ENCODE measurements around the gene ZNF287. TPM values are rescaled to one million over a fixed set of nuclear protein-coding genes. Genes with fewer than 3 reads are reported as not detected.

Gene ZNF287
- 10 to 100 TPM in 1 of 2 donors, 1 to 10 TPM in 1; 8.5 to 12.1 TPM for total RNA-seq
- 3.7 TPM for polyA plus RNA-seq (ENCODE audit: insufficient read depth, low read depth, low replicate concordance)
- long read RNA-seq, donor 1, partial matches to known transcripts = 5 of 8 reads
- long read RNA-seq, donor 1, other reads (novel, unspliced or antisense) = 0 of 8 reads
- long read RNA-seq, donor 2, partial matches to known transcripts = 0 of 4 reads
- long read RNA-seq, donor 2, other reads (novel, unspliced or antisense) = 0 of 4 reads

- H3K27me3 ChIP-seq = no peaks in the 10 kb centered on the region
- DNase-seq = peak; percentile 98
- H3K4me3 ChIP-seq = peak within 1 kb of the TSS; percentile 71 to 85
- no peak for TF ChIP-seq CTCF (IDR thresholded peaks at IDR 0.05)
- no peak for TF ChIP-seq POLR2A (IDR thresholded peaks at IDR 0.05)
- WGBS, 2 donors = 2 to 4% methylated on average over 46 to 50 of the region's 77 CpGs
- intact Hi-C loops (cut with DNase I; ENCODE audit: low total_unique reads) = no loop called here
- H3K36me3 ChIP-seq (ENCODE audit: low read depth, missing control alignments) = no peaks in the 10 kb centered on the region
- H3K9me3 ChIP-seq = no peaks in the 10 kb centered on the region
- H3K27ac ChIP-seq = peak within 1 kb of the TSS in 1 of 2 donors; percentile 54
- no peaks in the 10 kb centered on the region for H3K4me1 ChIP-seq
Measured at GRCh38 chr17:16568541-16569357, at the start of gene ZNF287. Gene ZNF287 (minus strand): TSS chr17:16569204. CDS start chr17:16567731, 1,473 bp downstream.

DNA sequence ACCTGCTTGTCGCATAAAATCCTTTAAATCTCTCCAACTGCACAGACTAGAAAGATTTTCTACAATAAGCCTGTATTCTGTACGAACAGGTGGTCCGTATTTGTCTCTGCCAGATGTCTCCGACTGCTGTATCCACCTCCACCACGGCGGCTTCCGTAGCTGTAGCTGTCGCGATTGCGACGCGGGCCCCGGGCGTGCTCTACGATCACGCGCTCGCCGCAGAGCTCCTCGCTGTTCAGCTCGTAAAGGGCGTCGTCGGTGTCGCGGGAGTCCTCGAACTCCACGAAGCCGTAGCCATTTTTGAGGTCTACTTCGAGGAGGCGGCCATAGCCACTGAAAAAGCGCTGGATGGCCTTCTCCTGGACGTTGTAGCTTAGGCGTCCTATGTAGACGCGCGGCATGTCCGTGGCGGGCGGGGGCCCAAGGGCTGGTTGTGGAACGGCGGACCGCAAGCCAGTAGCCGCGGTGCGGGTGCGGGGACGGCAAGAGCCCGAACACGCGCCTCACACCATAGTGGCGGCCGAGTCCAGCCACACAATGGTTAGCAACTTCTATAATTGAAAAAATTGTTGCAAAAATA, 48.6 kb upstream of the ZNF287 start:
- peak; percentile 65 for DNase-seq
- no peaks in the 10 kb centered on the region for H3K27me3 ChIP-seq
- no peaks in the 10 kb centered on the region for H3K9me3 ChIP-seq
- peak overlapping the region; percentile 34 to 46 for H3K4me3 ChIP-seq
- TF ChIP-seq CTCF (IDR thresholded peaks at IDR 0.05) (no peak), POLR2A (IDR thresholded peaks at IDR 0.05) (no peak)
- no peak overlapping the region for H3K27ac ChIP-seq
- 81 to 83% methylated on average over 42 to 53 of the region's 53 CpGs for WGBS, 2 donors
- no peaks in the 10 kb centered on the region for H3K4me1 ChIP-seq
- intact Hi-C loops (cut with DNase I; ENCODE audit: low total_unique reads) = no loop called here
- no peaks in the 10 kb centered on the region for H3K36me3 ChIP-seq (ENCODE audit: low read depth, missing control alignments)

- Histone ChIP-seq H3K36me3 (ENCODE audit: low read depth, missing control alignments) (no peaks in the 10 kb centered on the region), H3K4me1 (no peaks in the 10 kb centered on the region), H3K27ac (no peak overlapping the region), H3K9me3 (no peaks in the 10 kb centered on the region), H3K4me3 (no peak overlapping the region), H3K27me3 (no peaks in the 10 kb centered on the region)
- WGBS, 2 donors = 62 to 70% methylated on average over 5 of the region's 5 CpGs
- intact Hi-C loops (cut with DNase I; ENCODE audit: low total_unique reads) = no loop called here
- no peak for DNase-seq
- no peak for TF ChIP-seq CTCF (IDR thresholded peaks at IDR 0.05)
- TF ChIP-seq POLR2A (IDR thresholded peaks at IDR 0.05) = no peak
Measured at GRCh38 chr17:16599537-16599936, 30.5 kb upstream of the ZNF287 start.

GRCh38 chr17:16593356-16594102, 24.5 kb upstream of the ZNF287 start:
- Histone ChIP-seq H3K4me3 (no peak overlapping the region), H3K36me3 (ENCODE audit: low read depth, missing control alignments) (no peaks in the 10 kb centered on the region), H3K4me1 (no peaks in the 10 kb centered on the region), H3K9me3 (no peaks in the 10 kb centered on the region), H3K27me3 (no peaks in the 10 kb centered on the region), H3K27ac (no peak overlapping the region)
- intact Hi-C loops (cut with DNase I; ENCODE audit: low total_unique reads) = no loop called here
- TF ChIP-seq POLR2A (IDR thresholded peaks at IDR 0.05) (no peak), CTCF (IDR thresholded peaks at IDR 0.05) (no peak)
- WGBS, 2 donors = 79 to 80% methylated on average over 2 of the region's 2 CpGs
- DNase-seq = no peak
